Activated naive CD4-positive, alpha-beta T cell treated with anti-CD3 and anti-CD28 coated beads, Interleukin-2, amount 10 ng/mL, durations not matched to agents 7 days and 5 days (primary cell): ENCODE results near the gene ARMH4.

ENCODE experiments used
- CTCF ChIA-PET: fragments of 350-600 bp; sonication (Branson Sonifier 250); formaldehyde crosslinking; loops from one replicate; lab custom pipeline; 2021; ENCODE audit warnings: antibody characterized with exemption; lab: Charles Lee
- DNase-seq: peaks from one replicate; pipeline ENCODE4 v3.0.0-alpha.2; 2020
- H3K27ac Mint-ChIP-seq: one replicate; pipeline ENCODE4 v1.8.0; 2021; ENCODE audit warnings: mild to moderate bottlenecking, moderate library complexity, mixed read lengths
- H3K27me3 Mint-ChIP-seq: one replicate; pipeline ENCODE4 v1.8.0; 2021; ENCODE audit warnings: mild to moderate bottlenecking, mixed read lengths
- H3K36me3 Mint-ChIP-seq: one replicate; pipeline ENCODE4 v1.8.0; 2021; ENCODE audit warnings: mixed read lengths
- H3K4me1 Mint-ChIP-seq: one replicate; pipeline ENCODE4 v1.8.0; 2021; ENCODE audit warnings: mixed read lengths
- H3K4me3 Mint-ChIP-seq: one replicate; pipeline ENCODE4 v1.8.0; 2021; ENCODE audit warnings: mild to moderate bottlenecking, moderate library complexity, mixed read lengths
- H3K9me3 Mint-ChIP-seq: one replicate; pipeline ENCODE4 v1.8.0; 2021; ENCODE audit warnings: mixed read lengths

The ARMH4 gene

GRCh38 chr14:58152014-58152857 lies at the start of gene ARMH4:
Gene ARMH4 (minus strand): TSS chr14:58152213. CDS start chr14:58139358, 12,855 bp downstream.
- DNase-seq: peak; percentile 88
- peak within 1 kb of the TSS; percentile 73 for H3K4me3 Mint-ChIP-seq

GRCh38 chr14:58200846-58201245 lies 48.8 kb upstream of the ARMH4 start:
- H3K9me3 Mint-ChIP-seq: no peaks in the 10 kb centered on the region
- H3K27me3 Mint-ChIP-seq: no peaks in the 10 kb centered on the region
- DNase-seq: no peak
- peaks cover 7% of the 10 kb centered on the region for H3K36me3 Mint-ChIP-seq
- H3K4me3 Mint-ChIP-seq: peak overlapping the region; percentile 94
- CTCF ChIA-PET: no interaction called here
- peaks cover 28% of the 10 kb centered on the region for H3K4me1 Mint-ChIP-seq
- peak overlapping the region; percentile 96 for H3K27ac Mint-ChIP-seq

More at GRCh38 chr14:58152014-58152857, at the start of gene ARMH4:
- no peaks in the 10 kb centered on the region for H3K36me3 Mint-ChIP-seq
- H3K27ac Mint-ChIP-seq: no peak within 1 kb of the TSS
- no peaks in the 10 kb centered on the region for H3K9me3 Mint-ChIP-seq
- CTCF ChIA-PET: no interaction called here
- peaks cover 20% of the 10 kb centered on the region for H3K4me1 Mint-ChIP-seq
- H3K27me3 Mint-ChIP-seq: peaks cover 50% of the 10 kb centered on the region

GRCh38 chr14:58200480-58200841 lies 48.4 kb upstream of the ARMH4 start:
- Mint-ChIP-seq H3K36me3 (peaks cover 7% of the 10 kb centered on the region), H3K27me3 (peaks cover 3% of the 10 kb centered on the region), H3K4me3 (peak overlapping the region; percentile 94), H3K27ac (peak overlapping the region; percentile 96), H3K4me1 (peaks cover 28% of the 10 kb centered on the region), H3K9me3 (no peaks in the 10 kb centered on the region)
- CTCF ChIA-PET: no interaction called here
- no peak for DNase-seq

GRCh38 chr14:58199726-58200479 lies 47.9 kb upstream of the ARMH4 start, which contains the start of gene ACTR10:
Gene ACTR10 (plus strand): TSS chr14:58200149. CDS start chr14:58200218, 69 bp downstream.
- no peaks in the 10 kb centered on the region for H3K9me3 Mint-ChIP-seq
- peak within 1 kb of the TSS; percentile 96 for H3K27ac Mint-ChIP-seq
- peaks cover 7% of the 10 kb centered on the region for H3K36me3 Mint-ChIP-seq

GRCh38 chr14:58198086-58198485 lies 46.1 kb upstream of the ARMH4 start:
- Mint-ChIP-seq H3K36me3 (peaks cover 1% of the 10 kb centered on the region), H3K27ac (no peak overlapping the region), H3K27me3 (peaks cover 4% of the 10 kb centered on the region), H3K4me3 (no peak overlapping the region), H3K9me3 (no peaks in the 10 kb centered on the region), H3K4me1 (peaks cover 28% of the 10 kb centered on the region)
- DNase-seq: no peak
- CTCF ChIA-PET: no interaction called here

More at GRCh38 chr14:58199726-58200479, 47.9 kb upstream of the ARMH4 start, which contains the start of gene ACTR10:
- CTCF ChIA-PET: interaction anchor here (1.0 kb wide), 1 partner anchor 25 kb away, joined by 5 read pairs; no protein-coding TSS in a partner anchor
- peak within 1 kb of the TSS; percentile 94 for H3K4me3 Mint-ChIP-seq
- peak; percentile 88 for DNase-seq
- peaks cover 4% of the 10 kb centered on the region for H3K27me3 Mint-ChIP-seq
- peaks cover 28% of the 10 kb centered on the region for H3K4me1 Mint-ChIP-seq

GRCh38 chr14:58196198-58196597 lies 44.2 kb upstream of the ARMH4 start:
- H3K27me3 Mint-ChIP-seq: peaks cover 4% of the 10 kb centered on the region
- H3K9me3 Mint-ChIP-seq: no peaks in the 10 kb centered on the region
- H3K36me3 Mint-ChIP-seq: no peaks in the 10 kb centered on the region
- peaks cover 18% of the 10 kb centered on the region for H3K4me1 Mint-ChIP-seq
- no peak for DNase-seq
- H3K27ac Mint-ChIP-seq: no peak overlapping the region
- CTCF ChIA-PET: no interaction called here
- no peak overlapping the region for H3K4me3 Mint-ChIP-seq

- H3K36me3 Mint-ChIP-seq: no peaks in the 10 kb centered on the region
- no peak overlapping the region for H3K27ac Mint-ChIP-seq
- H3K4me3 Mint-ChIP-seq: no peak overlapping the region
- no peak for DNase-seq
- H3K9me3 Mint-ChIP-seq: no peaks in the 10 kb centered on the region
- no peaks in the 10 kb centered on the region for H3K4me1 Mint-ChIP-seq
- CTCF ChIA-PET: no interaction called here
- H3K27me3 Mint-ChIP-seq: peaks cover 4% of the 10 kb centered on the region
Measured at GRCh38 chr14:58193542-58193941, 41.5 kb upstream of the ARMH4 start.

GRCh38 chr14:58191763-58192601 lies 40.0 kb upstream of the ARMH4 start:
- H3K36me3 Mint-ChIP-seq: no peaks in the 10 kb centered on the region

GRCh38 chr14:58189176-58189575 lies 37.2 kb upstream of the ARMH4 start:
- DNase-seq: no peak
- peaks cover 5% of the 10 kb centered on the region for H3K27me3 Mint-ChIP-seq
- CTCF ChIA-PET: no interaction called here
- H3K27ac Mint-ChIP-seq: no peak overlapping the region
- H3K9me3 Mint-ChIP-seq: no peaks in the 10 kb centered on the region
- H3K36me3 Mint-ChIP-seq: no peaks in the 10 kb centered on the region
- no peaks in the 10 kb centered on the region for H3K4me1 Mint-ChIP-seq
- H3K4me3 Mint-ChIP-seq: no peak overlapping the region

More at GRCh38 chr14:58191763-58192601, 40.0 kb upstream of the ARMH4 start:
- Mint-ChIP-seq H3K4me1 (no peaks in the 10 kb centered on the region), H3K27me3 (peaks cover 6% of the 10 kb centered on the region), H3K9me3 (no peaks in the 10 kb centered on the region), H3K27ac (no peak overlapping the region), H3K4me3 (no peak overlapping the region)
- no peak for DNase-seq
- CTCF ChIA-PET: no interaction called here

GRCh38 chr14:58177125-58177524 lies 25.1 kb upstream of the ARMH4 start:
- no peaks in the 10 kb centered on the region for H3K4me1 Mint-ChIP-seq

GRCh38 chr14:58171090-58171489 lies 19.1 kb upstream of the ARMH4 start:
- DNase-seq: peak; percentile 48
- no peaks in the 10 kb centered on the region for H3K9me3 Mint-ChIP-seq
- no peaks in the 10 kb centered on the region for H3K36me3 Mint-ChIP-seq
- H3K4me1 Mint-ChIP-seq: peaks cover 7% of the 10 kb centered on the region
- H3K27ac Mint-ChIP-seq: no peak overlapping the region
- no peak overlapping the region for H3K4me3 Mint-ChIP-seq
- CTCF ChIA-PET: no interaction called here
- peaks cover 22% of the 10 kb centered on the region for H3K27me3 Mint-ChIP-seq

More at GRCh38 chr14:58177125-58177524, 25.1 kb upstream of the ARMH4 start:
- no peak overlapping the region for H3K27ac Mint-ChIP-seq
- H3K27me3 Mint-ChIP-seq: peaks cover 19% of the 10 kb centered on the region
- no peaks in the 10 kb centered on the region for H3K36me3 Mint-ChIP-seq
- CTCF ChIA-PET: no interaction called here
- no peak overlapping the region for H3K4me3 Mint-ChIP-seq
- H3K9me3 Mint-ChIP-seq: no peaks in the 10 kb centered on the region
- DNase-seq: no peak

GRCh38 chr14:58167891-58168290 lies 15.9 kb upstream of the ARMH4 start:
- Mint-ChIP-seq H3K36me3 (no peaks in the 10 kb centered on the region), H3K27ac (no peak overlapping the region), H3K4me3 (no peak overlapping the region), H3K9me3 (no peaks in the 10 kb centered on the region), H3K27me3 (peaks cover 17% of the 10 kb centered on the region), H3K4me1 (peaks cover 7% of the 10 kb centered on the region)
- no peak for DNase-seq
- CTCF ChIA-PET: interaction anchor here (1.0 to 6.1 kb wide), 4 partner anchors 13 to 228 kb away, joined by 3 to 53 read pairs (median 4); partner anchors contain the start of gene TOMM20L

GRCh38 chr14:58167057-58167456 lies 15.0 kb upstream of the ARMH4 start:
- no peak for DNase-seq
- no peaks in the 10 kb centered on the region for H3K36me3 Mint-ChIP-seq
- H3K4me3 Mint-ChIP-seq: no peak overlapping the region
- no peaks in the 10 kb centered on the region for H3K9me3 Mint-ChIP-seq
- CTCF ChIA-PET: interaction anchor here (1.6 to 6.1 kb wide), 2 partner anchors 12 to 58 kb away, joined by 4 to 53 read pairs; no protein-coding TSS in a partner anchor
- peaks cover 17% of the 10 kb centered on the region for H3K27me3 Mint-ChIP-seq
- H3K27ac Mint-ChIP-seq: no peak overlapping the region
- H3K4me1 Mint-ChIP-seq: peaks cover 7% of the 10 kb centered on the region
